SH-SY5Y (cell line): ENCODE data around the gene OMA1.

ENCODE experiments used
- GATA2 ChIP-seq: IDR thresholded peaks from 2 replicates; pipeline ENCODE4 v1.6.1; 2011; ENCODE audit warnings: mild to moderate bottlenecking, low read depth, low read length
- GATA3 ChIP-seq: IDR thresholded peaks from 2 replicates; pipeline ENCODE4 v1.6.1; 2011; ENCODE audit warnings: low read depth, mild to moderate bottlenecking, low read length, moderate library complexity

- TF ChIP-seq GATA2: no peak
- no peak for TF ChIP-seq GATA3
Observed at GRCh38 chr1:58465176-58465575, 81.3 kb downstream of the OMA1 start.
